Activated B cell treated with CpG ODN at 0.5 μM for 24 hours (primary cell): ENCODE results near the gene MYO1E. TPM values are rescaled to one million over a fixed set of nuclear protein-coding genes. Genes with fewer than 3 reads are reported as not detected.
A peak's percentile ranks its signal among the peaks of the same experiment; 100 is the strongest.

Source experiments
- ATAC-seq: fragments of 200-7000 bp; cut with Tn5 transposase; one replicate; pipeline ENCODE4 v1.10.0; 2021; ENCODE audit warnings: low read depth, mild to moderate bottlenecking, moderate library complexity
- CTCF ChIA-PET: fragments of 350-600 bp; sonication (Branson Sonifier 250); formaldehyde crosslinking; loops from one replicate; lab custom pipeline; 2021; ENCODE audit warnings: antibody characterized with exemption; lab: Charles Lee
- POLR2A ChIA-PET: fragments of 350-600 bp; sonication (Branson Sonifier 250); formaldehyde crosslinking; loops from one replicate; lab custom pipeline; 2021; ENCODE audit warnings: antibody characterized with exemption; lab: Charles Lee
- DNase-seq: peaks from one replicate; pipeline ENCODE4 v3.0.0; 2022
- H3K27ac Mint-ChIP-seq: one replicate; pipeline ENCODE4 v1.8.0; 2020; ENCODE audit warnings: mixed read lengths
- H3K27me3 Mint-ChIP-seq: one replicate; pipeline ENCODE4 v1.8.0; 2021; ENCODE audit warnings: mixed read lengths
- H3K36me3 Mint-ChIP-seq: one replicate; pipeline ENCODE4 v1.8.0; 2021; ENCODE audit warnings: low read depth, mixed read lengths
- H3K4me1 Mint-ChIP-seq: one replicate; pipeline ENCODE4 v1.8.0; 2021; ENCODE audit warnings: mixed read lengths
- H3K4me3 Mint-ChIP-seq: one replicate; pipeline ENCODE4 v1.8.0; 2020; ENCODE audit warnings: mild to moderate bottlenecking, mixed read lengths
- H3K9me3 Mint-ChIP-seq: one replicate; pipeline ENCODE4 v1.8.0; 2020; ENCODE audit warnings: mixed read lengths
- intact Hi-C: fragments of 100-400 bp; cut with micrococcal nuclease; formaldehyde crosslinking; loops from one replicate; pipeline ENCODE4 v1.15.1; 2024
- total RNA-seq: library from RNA; stranded (reverse); gene quantifications from 2 replicates; pipeline ENCODE4 v1.2.3, GENCODE V29; 2022
- TF ChIP-seq, protein P1 (sequence below): fragments of 200-600 bp; IDR thresholded peaks from one replicate; pipeline ENCODE4 v1.8.0; 2022; ENCODE audit warnings: antibody characterized with exemption, mild to moderate bottlenecking

MYO1E gene
- total RNA-seq, 1 donor from 2014 or later: 186 TPM

DNA sequence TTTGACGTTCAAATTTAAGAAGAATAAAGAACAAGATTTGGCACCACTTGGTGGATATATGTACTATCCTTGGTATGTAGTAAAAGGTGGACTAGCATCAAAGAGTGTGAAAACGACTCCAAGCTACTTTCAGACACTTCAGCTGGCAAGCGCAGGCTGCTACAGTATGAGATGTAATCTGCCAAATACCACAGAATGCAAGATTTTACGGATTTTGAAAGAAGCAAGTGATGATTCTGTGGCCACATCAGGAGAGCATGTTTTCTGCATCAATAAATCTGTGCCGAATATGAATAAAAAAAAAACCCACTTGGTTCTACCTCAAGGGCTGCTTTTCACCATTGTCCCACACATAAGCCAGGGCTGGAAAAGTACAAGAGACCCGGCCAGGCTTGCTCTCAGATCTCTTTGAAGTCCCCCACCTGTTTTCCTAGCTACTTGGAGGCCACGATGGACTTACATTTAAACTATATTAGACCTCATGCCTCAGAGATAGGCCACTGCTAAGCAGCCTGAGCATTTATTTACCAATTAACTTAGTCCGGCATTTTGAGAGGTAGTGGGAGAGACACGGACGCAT is 37.4 kb downstream of the MYO1E start:
- H3K27me3 Mint-ChIP-seq: no peaks in the 10 kb centered on the region
- H3K4me3 Mint-ChIP-seq: no peak overlapping the region
- no peak for ATAC-seq
- peak overlapping the region; percentile 14 for H3K27ac Mint-ChIP-seq
- H3K4me1 Mint-ChIP-seq: peaks cover 55% of the 10 kb centered on the region
- POLR2A ChIA-PET: interaction anchor here (1.0 kb wide), 1 partner anchor 33 kb away, joined by 3 read pairs; no protein-coding TSS in a partner anchor
- intact Hi-C loops: no loop called here
- no peak for DNase-seq
- TF ChIP-seq, protein P1, sequence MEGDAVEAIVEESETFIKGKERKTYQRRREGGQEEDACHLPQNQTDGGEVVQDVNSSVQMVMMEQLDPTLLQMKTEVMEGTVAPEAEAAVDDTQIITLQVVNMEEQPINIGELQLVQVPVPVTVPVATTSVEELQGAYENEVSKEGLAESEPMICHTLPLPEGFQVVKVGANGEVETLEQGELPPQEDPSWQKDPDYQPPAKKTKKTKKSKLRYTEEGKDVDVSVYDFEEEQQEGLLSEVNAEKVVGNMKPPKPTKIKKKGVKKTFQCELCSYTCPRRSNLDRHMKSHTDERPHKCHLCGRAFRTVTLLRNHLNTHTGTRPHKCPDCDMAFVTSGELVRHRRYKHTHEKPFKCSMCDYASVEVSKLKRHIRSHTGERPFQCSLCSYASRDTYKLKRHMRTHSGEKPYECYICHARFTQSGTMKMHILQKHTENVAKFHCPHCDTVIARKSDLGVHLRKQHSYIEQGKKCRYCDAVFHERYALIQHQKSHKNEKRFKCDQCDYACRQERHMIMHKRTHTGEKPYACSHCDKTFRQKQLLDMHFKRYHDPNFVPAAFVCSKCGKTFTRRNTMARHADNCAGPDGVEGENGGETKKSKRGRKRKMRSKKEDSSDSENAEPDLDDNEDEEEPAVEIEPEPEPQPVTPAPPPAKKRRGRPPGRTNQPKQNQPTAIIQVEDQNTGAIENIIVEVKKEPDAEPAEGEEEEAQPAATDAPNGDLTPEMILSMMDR: no peak
- no peaks in the 10 kb centered on the region for H3K36me3 Mint-ChIP-seq
- H3K9me3 Mint-ChIP-seq: no peaks in the 10 kb centered on the region
- CTCF ChIA-PET: no interaction called here

DNA sequence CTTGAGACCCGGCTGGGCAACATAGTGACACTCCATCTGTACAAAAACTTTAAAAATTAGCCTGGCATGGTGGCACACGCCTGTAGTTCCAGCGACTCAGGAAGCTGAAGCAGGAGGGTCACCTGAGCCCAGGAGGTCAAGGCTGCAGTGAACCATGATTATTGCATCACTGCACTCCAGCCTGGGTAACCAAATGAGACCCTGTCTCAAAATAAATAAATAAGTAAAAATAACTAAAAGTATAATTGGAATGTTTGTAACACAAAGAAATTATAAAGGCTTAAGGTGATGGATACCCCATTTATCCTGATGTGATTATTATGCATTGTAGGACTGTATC is 38.6 kb downstream of the MYO1E start:
- ATAC-seq (no peak), DNase-seq (no peak)
- POLR2A ChIA-PET: interaction anchor here (1.4 kb wide), 1 partner anchor 15 kb away, joined by 4 read pairs; no protein-coding TSS in a partner anchor
- H3K36me3 Mint-ChIP-seq: no peaks in the 10 kb centered on the region
- CTCF ChIA-PET: no interaction called here
- intact Hi-C loops: no loop called here
- no peak overlapping the region for H3K4me3 Mint-ChIP-seq
- no peaks in the 10 kb centered on the region for H3K9me3 Mint-ChIP-seq
- TF ChIP-seq, protein P1: no peak
- no peaks in the 10 kb centered on the region for H3K27me3 Mint-ChIP-seq
- no peak overlapping the region for H3K27ac Mint-ChIP-seq
- H3K4me1 Mint-ChIP-seq: peaks cover 63% of the 10 kb centered on the region

DNA sequence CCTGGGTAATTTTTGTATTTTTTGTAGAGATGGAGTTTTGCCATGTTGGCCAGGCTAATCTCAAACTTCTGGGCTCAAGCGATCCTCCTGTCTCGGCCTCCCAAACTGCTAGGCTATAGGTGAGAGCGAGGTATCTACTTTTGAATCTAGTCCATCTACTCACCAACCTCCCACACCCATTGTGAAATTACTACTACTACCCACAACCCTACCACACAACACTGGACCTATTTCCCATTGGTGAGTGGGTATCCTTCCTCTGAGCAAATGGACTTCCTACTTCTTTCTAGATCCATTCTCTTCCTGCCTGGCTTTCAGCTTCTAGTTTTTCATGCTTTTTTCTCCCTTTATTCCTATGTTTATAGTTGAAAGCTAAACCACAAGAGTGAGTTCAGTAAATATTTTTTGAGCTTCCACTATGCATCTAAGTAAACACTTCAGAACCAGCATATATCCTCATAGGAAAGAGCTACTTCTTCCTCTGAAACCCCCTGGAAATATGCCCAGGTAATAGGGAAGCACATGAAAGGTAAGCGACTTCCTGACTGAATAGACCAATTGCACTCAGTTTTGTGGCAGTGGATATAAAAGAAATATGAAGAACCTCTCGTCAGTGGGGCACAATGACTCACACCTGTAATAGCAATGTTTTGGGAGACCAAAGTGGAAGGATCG is 39.1 kb downstream of the MYO1E start:
- ChIA-PET POLR2A (interaction anchor here (1.4 kb wide), 1 partner anchor 15 kb away, joined by 4 read pairs; no protein-coding TSS in a partner anchor), CTCF (no interaction called here)
- TF ChIP-seq, protein P1: no peak
- Mint-ChIP-seq H3K4me1 (peaks cover 68% of the 10 kb centered on the region), H3K36me3 (no peaks in the 10 kb centered on the region), H3K27ac (peak overlapping the region; percentile 14), H3K4me3 (no peak overlapping the region), H3K9me3 (no peaks in the 10 kb centered on the region), H3K27me3 (no peaks in the 10 kb centered on the region)
- ATAC-seq (no peak), DNase-seq (no peak)
- intact Hi-C loops: no loop called here

DNA sequence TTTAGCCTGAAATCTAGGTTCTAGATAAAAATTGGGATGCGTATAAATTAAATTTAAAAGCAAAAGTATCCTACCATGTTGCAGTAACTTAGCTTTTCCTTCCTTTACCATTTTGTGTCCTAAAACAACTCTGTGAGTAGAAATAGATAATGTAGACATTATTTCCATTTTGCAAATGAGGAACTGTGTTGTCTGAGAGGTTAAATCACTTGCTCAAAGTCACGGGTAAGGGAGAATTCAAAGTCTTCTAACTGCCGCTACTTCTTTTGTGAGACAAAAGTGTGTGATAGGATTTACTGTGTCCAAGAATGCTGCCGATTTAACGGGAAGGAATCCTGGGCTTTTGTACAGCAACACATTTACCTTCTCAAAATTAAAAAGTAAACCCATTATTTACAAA is 40.7 kb downstream of the MYO1E start:
- ChIA-PET CTCF (no interaction called here), POLR2A (no interaction called here)
- intact Hi-C loops: no loop called here
- ATAC-seq (no peak), DNase-seq (no peak)
- Mint-ChIP-seq H3K4me1 (peaks cover 82% of the 10 kb centered on the region), H3K27me3 (no peaks in the 10 kb centered on the region), H3K9me3 (no peaks in the 10 kb centered on the region), H3K4me3 (peak overlapping the region; percentile 28), H3K27ac (peak overlapping the region; percentile 18), H3K36me3 (no peaks in the 10 kb centered on the region)
- TF ChIP-seq, protein P1: no peak

DNA sequence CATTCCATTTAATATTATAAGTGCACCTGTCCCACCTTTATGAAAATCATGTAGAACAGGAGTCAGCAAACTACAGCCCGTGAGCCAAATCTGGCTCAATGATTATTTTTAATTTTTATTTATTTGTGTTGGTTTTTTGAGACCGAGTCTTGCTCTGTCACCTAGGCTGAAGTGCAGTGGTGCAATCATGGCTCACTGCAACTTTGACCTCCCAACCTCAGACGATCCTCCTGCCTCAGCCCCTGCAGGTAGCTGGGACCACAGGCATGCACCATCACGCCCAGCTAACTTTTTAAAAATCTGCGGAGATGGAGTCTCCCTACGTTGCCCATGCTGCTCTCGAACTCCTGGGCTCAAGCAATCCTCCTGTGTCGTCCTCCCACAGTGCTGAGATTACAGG is 42.0 kb downstream of the MYO1E start:
- Mint-ChIP-seq H3K36me3 (peaks cover 4% of the 10 kb centered on the region), H3K9me3 (no peaks in the 10 kb centered on the region), H3K4me3 (peak overlapping the region; percentile 45), H3K27ac (peak overlapping the region; percentile 39), H3K27me3 (no peaks in the 10 kb centered on the region), H3K4me1 (peaks cover 91% of the 10 kb centered on the region)
- POLR2A ChIA-PET: interaction anchor here (0.8 kb wide), 1 partner anchor 33 kb away, joined by 3 read pairs; no protein-coding TSS in a partner anchor
- CTCF ChIA-PET: no interaction called here
- DNase-seq: no peak
- intact Hi-C loops: no loop called here
- no peak for ATAC-seq
- TF ChIP-seq, protein P1: no peak
